ENCODE results near the gene IL16. TPM values are rescaled to one million over a fixed set of nuclear protein-coding genes. Genes with fewer than 3 reads are reported as not detected.

IL16 gene
- polyA plus RNA-seq, 1 donor from 2014 or later: not detected

DNA sequence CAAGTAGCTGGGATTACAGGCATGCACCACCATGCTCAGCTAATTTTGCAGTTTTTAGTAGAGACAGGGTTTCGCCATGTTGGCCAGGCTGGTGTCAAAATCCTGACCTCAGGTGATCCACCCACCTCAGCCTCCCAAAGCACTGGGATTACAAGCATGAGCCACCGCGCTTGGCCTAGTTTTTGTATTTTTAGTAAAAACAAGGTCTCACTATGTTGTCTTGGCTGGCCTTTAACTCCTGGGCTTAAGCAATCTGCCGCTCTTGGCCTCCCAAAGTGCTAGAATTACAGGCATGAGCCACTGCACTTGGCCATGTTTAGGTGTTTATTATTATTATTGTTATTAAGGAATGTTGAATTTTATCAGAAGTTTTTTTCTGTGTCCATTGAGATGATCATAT, 14.7 kb downstream of the IL16 start:
- Histone ChIP-seq H2AFZ (ENCODE audit: low read depth, low read length) (no peak overlapping the region), H3K79me2 (replicated peaks; ENCODE audit: insufficient read depth, low read length) (no peaks in the 10 kb centered on the region), H3K4me2 (ENCODE audit: low read length) (no peak overlapping the region), H3K36me3 (ENCODE audit: insufficient read depth, low read length) (no peaks in the 10 kb centered on the region), H3F3A (ENCODE audit: insufficient read depth, low read length, poor library complexity, severe bottlenecking) (no peaks in the 10 kb centered on the region), H3K9ac (ENCODE audit: low read length) (no peak overlapping the region), H3K9me2 (ENCODE audit: insufficient read depth, low read length) (no peaks in the 10 kb centered on the region), H3K9me3 (ENCODE audit: low read length) (no peaks in the 10 kb centered on the region), H3K27me3 (ENCODE audit: insufficient read depth, low read depth, low read length) (no peaks in the 10 kb centered on the region), H3K4me3 (ENCODE audit: low read length) (no peak overlapping the region), H3K27ac (ENCODE audit: low read length) (no peak overlapping the region), H4K20me1 (ENCODE audit: insufficient read depth) (no peaks in the 10 kb centered on the region)
- TF ChIP-seq, protein P1, sequence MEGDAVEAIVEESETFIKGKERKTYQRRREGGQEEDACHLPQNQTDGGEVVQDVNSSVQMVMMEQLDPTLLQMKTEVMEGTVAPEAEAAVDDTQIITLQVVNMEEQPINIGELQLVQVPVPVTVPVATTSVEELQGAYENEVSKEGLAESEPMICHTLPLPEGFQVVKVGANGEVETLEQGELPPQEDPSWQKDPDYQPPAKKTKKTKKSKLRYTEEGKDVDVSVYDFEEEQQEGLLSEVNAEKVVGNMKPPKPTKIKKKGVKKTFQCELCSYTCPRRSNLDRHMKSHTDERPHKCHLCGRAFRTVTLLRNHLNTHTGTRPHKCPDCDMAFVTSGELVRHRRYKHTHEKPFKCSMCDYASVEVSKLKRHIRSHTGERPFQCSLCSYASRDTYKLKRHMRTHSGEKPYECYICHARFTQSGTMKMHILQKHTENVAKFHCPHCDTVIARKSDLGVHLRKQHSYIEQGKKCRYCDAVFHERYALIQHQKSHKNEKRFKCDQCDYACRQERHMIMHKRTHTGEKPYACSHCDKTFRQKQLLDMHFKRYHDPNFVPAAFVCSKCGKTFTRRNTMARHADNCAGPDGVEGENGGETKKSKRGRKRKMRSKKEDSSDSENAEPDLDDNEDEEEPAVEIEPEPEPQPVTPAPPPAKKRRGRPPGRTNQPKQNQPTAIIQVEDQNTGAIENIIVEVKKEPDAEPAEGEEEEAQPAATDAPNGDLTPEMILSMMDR (IDR thresholded peaks at IDR 0.05; ENCODE audit: poor library complexity, severe bottlenecking): no peak
- TF ChIP-seq, protein P2, sequence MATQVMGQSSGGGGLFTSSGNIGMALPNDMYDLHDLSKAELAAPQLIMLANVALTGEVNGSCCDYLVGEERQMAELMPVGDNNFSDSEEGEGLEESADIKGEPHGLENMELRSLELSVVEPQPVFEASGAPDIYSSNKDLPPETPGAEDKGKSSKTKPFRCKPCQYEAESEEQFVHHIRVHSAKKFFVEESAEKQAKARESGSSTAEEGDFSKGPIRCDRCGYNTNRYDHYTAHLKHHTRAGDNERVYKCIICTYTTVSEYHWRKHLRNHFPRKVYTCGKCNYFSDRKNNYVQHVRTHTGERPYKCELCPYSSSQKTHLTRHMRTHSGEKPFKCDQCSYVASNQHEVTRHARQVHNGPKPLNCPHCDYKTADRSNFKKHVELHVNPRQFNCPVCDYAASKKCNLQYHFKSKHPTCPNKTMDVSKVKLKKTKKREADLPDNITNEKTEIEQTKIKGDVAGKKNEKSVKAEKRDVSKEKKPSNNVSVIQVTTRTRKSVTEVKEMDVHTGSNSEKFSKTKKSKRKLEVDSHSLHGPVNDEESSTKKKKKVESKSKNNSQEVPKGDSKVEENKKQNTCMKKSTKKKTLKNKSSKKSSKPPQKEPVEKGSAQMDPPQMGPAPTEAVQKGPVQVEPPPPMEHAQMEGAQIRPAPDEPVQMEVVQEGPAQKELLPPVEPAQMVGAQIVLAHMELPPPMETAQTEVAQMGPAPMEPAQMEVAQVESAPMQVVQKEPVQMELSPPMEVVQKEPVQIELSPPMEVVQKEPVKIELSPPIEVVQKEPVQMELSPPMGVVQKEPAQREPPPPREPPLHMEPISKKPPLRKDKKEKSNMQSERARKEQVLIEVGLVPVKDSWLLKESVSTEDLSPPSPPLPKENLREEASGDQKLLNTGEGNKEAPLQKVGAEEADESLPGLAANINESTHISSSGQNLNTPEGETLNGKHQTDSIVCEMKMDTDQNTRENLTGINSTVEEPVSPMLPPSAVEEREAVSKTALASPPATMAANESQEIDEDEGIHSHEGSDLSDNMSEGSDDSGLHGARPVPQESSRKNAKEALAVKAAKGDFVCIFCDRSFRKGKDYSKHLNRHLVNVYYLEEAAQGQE (IDR thresholded peaks at IDR 0.05; ENCODE audit: borderline replicate concordance): no peak
- no peak for TF ChIP-seq SMC3 (conservative IDR thresholded peaks at IDR 0.05; ENCODE audit: poor library complexity)
- TF ChIP-seq TAF1 (IDR thresholded peaks at IDR 0.05; ENCODE audit: low read depth): no peak
- no peak for TF ChIP-seq POLR2AphosphoS5 (IDR thresholded peaks at IDR 0.05)
- TF ChIP-seq EZH2 (IDR thresholded peaks at IDR 0.05; ENCODE audit: borderline replicate concordance, insufficient read depth, low read length, poor library complexity, severe bottlenecking): no peak
- TF ChIP-seq MXI1 (conservative IDR thresholded peaks at IDR 0.05; ENCODE audit: poor library complexity, severe bottlenecking): no peak
- TF ChIP-seq RAD21 (conservative IDR thresholded peaks at IDR 0.05): no peak
- TF ChIP-seq EP300 (conservative IDR thresholded peaks at IDR 0.05; ENCODE audit: poor library complexity, severe bottlenecking): no peak

DNA sequence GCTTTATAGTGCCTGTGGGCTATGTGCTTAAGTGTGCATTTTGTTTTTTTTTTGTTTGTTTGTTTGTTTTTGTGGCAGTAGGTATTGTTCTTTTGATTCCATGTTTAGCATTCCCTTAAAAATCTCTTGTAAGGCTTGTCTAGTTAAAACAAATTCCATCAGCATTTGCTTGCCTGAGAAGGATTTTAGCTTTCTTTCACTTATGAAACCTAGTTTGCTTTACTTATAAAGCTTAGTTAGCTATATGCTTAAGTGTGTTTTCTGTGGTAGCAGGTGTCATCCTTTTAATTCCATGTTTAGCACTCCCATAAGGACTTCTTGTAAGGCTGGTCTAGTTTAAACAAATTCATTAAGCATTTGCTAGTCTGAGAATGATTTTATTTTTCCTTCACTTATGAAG, 17.3 kb downstream of the IL16 start:
- Histone ChIP-seq H3K36me3 (ENCODE audit: insufficient read depth, low read length) (no peaks in the 10 kb centered on the region), H3K9ac (ENCODE audit: low read length) (no peak overlapping the region), H3K4me3 (ENCODE audit: low read length) (no peak overlapping the region), H2AFZ (ENCODE audit: low read depth, low read length) (no peak overlapping the region), H3K27ac (ENCODE audit: low read length) (no peak overlapping the region), H3K79me2 (replicated peaks; ENCODE audit: insufficient read depth, low read length) (no peaks in the 10 kb centered on the region), H3K9me2 (ENCODE audit: insufficient read depth, low read length) (no peaks in the 10 kb centered on the region), H4K20me1 (ENCODE audit: insufficient read depth) (no peaks in the 10 kb centered on the region), H3K9me3 (ENCODE audit: low read length) (no peaks in the 10 kb centered on the region), H3F3A (ENCODE audit: insufficient read depth, low read length, poor library complexity, severe bottlenecking) (no peaks in the 10 kb centered on the region), H3K4me2 (ENCODE audit: low read length) (no peak overlapping the region), H3K27me3 (ENCODE audit: insufficient read depth, low read depth, low read length) (no peaks in the 10 kb centered on the region)
- TF ChIP-seq, protein P2 (IDR thresholded peaks at IDR 0.05; ENCODE audit: borderline replicate concordance): no peak
- TF ChIP-seq EZH2 (IDR thresholded peaks at IDR 0.05; ENCODE audit: borderline replicate concordance, insufficient read depth, low read length, poor library complexity, severe bottlenecking) (no peak), TAF1 (IDR thresholded peaks at IDR 0.05; ENCODE audit: low read depth) (no peak), RAD21 (conservative IDR thresholded peaks at IDR 0.05) (no peak), EP300 (conservative IDR thresholded peaks at IDR 0.05; ENCODE audit: poor library complexity, severe bottlenecking) (no peak), MXI1 (conservative IDR thresholded peaks at IDR 0.05; ENCODE audit: poor library complexity, severe bottlenecking) (no peak), SMC3 (conservative IDR thresholded peaks at IDR 0.05; ENCODE audit: poor library complexity) (no peak), POLR2AphosphoS5 (IDR thresholded peaks at IDR 0.05) (no peak)
- TF ChIP-seq, protein P1 (IDR thresholded peaks at IDR 0.05; ENCODE audit: poor library complexity, severe bottlenecking): no peak

Data from neural cell (in vitro differentiated cells).